ENCODE measurements around the gene RNF183. TPM values are rescaled to one million over a fixed set of nuclear protein-coding genes. Genes with fewer than 3 reads are reported as not detected.

RNF183 gene
- total and polyA plus RNA-seq, 9 of the 15 experiments (the other 6 are each of a cell fraction or from before 2014, with no cell fraction given): 0.04 to 2.0 (median 0.16) TPM; not detected in 5

- no peak for TF ChIP-seq FOXP4 (CRISPR knock-in tag; IDR thresholded peaks at IDR 0.05; ENCODE audit: borderline replicate concordance)
Measured at GRCh38 chr9:113345190-113345589, 42.0 kb upstream of the RNF183 start (continued).

GRCh38 chr9:113343732-113344231 is 40.6 kb upstream of the RNF183 start:
- H3K9ac ChIP-seq (ENCODE audit: insufficient read depth in 1 of 2, low read depth in 2 of 2, low read length in 2 of 2): peak overlapping the region; percentile 2 to 83; a peak in 2 of 4 replicates
- DNase-seq (ENCODE audit: extremely low read depth in 1 of 4, low spot score in 3 of 4) (peak in 3 of 4 experiments; percentile 36 to 90 (median 62)), ATAC-seq (peak; percentile 69), FAIRE-seq (peak; percentile 88)
- in situ Hi-C loops (cut with MboI) (no loop called here), intact Hi-C loops (cut with micrococcal nuclease) (no loop called here)
- 22% methylated on average over 1 of the region's 1 CpG for WGBS (ENCODE audit: insufficient coverage, low coverage, missing lambda C conversion rate)
- H3K9me1 ChIP-seq (ENCODE audit: control insufficient read depth, insufficient read depth, low read length): no peaks in the 10 kb centered on the region
- H3K4me2 ChIP-seq (ENCODE audit: insufficient read depth, low read length): no peak overlapping the region; the same call in 1 of the 2 replicates
- H3K36me3 ChIP-seq (ENCODE audit: control insufficient read depth, insufficient read depth, low read length): no peaks in the 10 kb centered on the region
- no peaks in the 10 kb centered on the region for H3K27me3 ChIP-seq (ENCODE audit: control insufficient read depth in 2 of 2, insufficient read depth in 2 of 2, low read length in 2 of 2)
- CTCF ChIA-PET (ENCODE audit: low intra/inter-chr PET ratio): no interaction called here
- no peaks in the 10 kb centered on the region for H4K20me1 ChIP-seq (replicated peaks; ENCODE audit: control insufficient read depth, insufficient read depth, low read length)
- peak overlapping the region; percentile 67 for H2AFZ ChIP-seq (ENCODE audit: low read depth, low read length)
- H3K4me1 ChIP-seq (replicated peaks in 1 of 2; ENCODE audit: control insufficient read depth in 2 of 2, insufficient read depth in 2 of 2, low read length in 2 of 2): peaks cover 11 to 16% of the 10 kb centered on the region in 2 experiments; a peak in 4 of 5 replicates
- POLR2A ChIA-PET: interaction anchor here (0.9 to 1.0 kb wide), 3 partner anchors 8 to 67 kb away, joined by 3 to 4 read pairs (median 3); partner anchors contain the start of genes C9orf43 and POLE3
- H3K4me3 ChIP-seq: no peak overlapping the region
- H3K27ac ChIP-seq (ENCODE audit: extremely low read depth, low read depth, low read length): peak overlapping the region; percentile 77; the same call in 1 of the 3 replicates
- H3K9me3 ChIP-seq (replicated peaks; ENCODE audit: control insufficient read depth, insufficient read depth, low read depth, low read length): no peaks in the 10 kb centered on the region
- no peaks in the 10 kb centered on the region for H3K79me2 ChIP-seq (ENCODE audit: control insufficient read depth, insufficient read depth, low read length)
- no TSS peak for BruUV-seq (replicated peaks)
- peak; percentile 78 for TF ChIP-seq NFIX (CRISPR knock-in tag; IDR thresholded peaks at IDR 0.05; ENCODE audit: low read depth)
- TF ChIP-seq BDP1 (IDR thresholded peaks at IDR 0.05; ENCODE audit: insufficient read depth, insufficient read length): no peak
- TF ChIP-seq ARID3B (CRISPR knock-in tag; IDR thresholded peaks at IDR 0.05; ENCODE audit: borderline replicate concordance): no peak
- no peak for TF ChIP-seq E2F3 (CRISPR knock-in tag; IDR thresholded peaks at IDR 0.05)
- TF ChIP-seq USF1 (CRISPR knock-in tag; IDR thresholded peaks at IDR 0.05): peak; percentile 66
- TF ChIP-seq ZNF354B (CRISPR knock-in tag; IDR thresholded peaks at IDR 0.05): no peak
- TF ChIP-seq HDAC8 (tag; IDR thresholded peaks at IDR 0.05): no peak
- no peak for TF ChIP-seq ZBTB1 (CRISPR knock-in tag; IDR thresholded peaks at IDR 0.05; ENCODE audit: borderline replicate concordance, low read depth)
- TF ChIP-seq CHCHD3 (CRISPR knock-in tag; IDR thresholded peaks at IDR 0.05): no peak
- TF ChIP-seq NCOR1 (IDR thresholded peaks at IDR 0.05): no peak
- TF ChIP-seq ATF7 (IDR thresholded peaks at IDR 0.05): peak; percentile 69; the same call in 1 of the 2 replicates
- TF ChIP-seq PHF21A (IDR thresholded peaks at IDR 0.05; ENCODE audit: borderline replicate concordance, low read depth): peak; percentile 76; the same call in 1 of the 2 replicates
- no peak for TF ChIP-seq ATF1 (CRISPR knock-in tag; IDR thresholded peaks at IDR 0.05)
- TF ChIP-seq ATF1 (tag; IDR thresholded peaks at IDR 0.05): peak; percentile 58
- TF ChIP-seq MTA3 (IDR thresholded peaks at IDR 0.05; ENCODE audit: borderline replicate concordance): 0 out of 2 replicates have a peak, but pooled peaks have one; percentile 38
- no peak for TF ChIP-seq DLX4 (CRISPR knock-in tag; IDR thresholded peaks at IDR 0.05)
